HG03457 (cell line): Measurements from ENCODE around the gene DPF1.
A peak's percentile ranks its signal among the peaks of the same experiment; 100 is the strongest.
"Not testable (repeated sequence)": the region's sequence is repeated elsewhere in the genome, so short reads cannot be mapped to it uniquely, and the experiment has no call there.

Experiments used
- ATAC-seq: cut with Tn5 transposase; IDR thresholded peaks from one replicate; pipeline ENCODE4 v1.9.1; 2021; ENCODE audit warnings: moderate number of reproducible peaks; ENCODE audit not compliant: unreplicated experiment

The DPF1 gene

DNA sequence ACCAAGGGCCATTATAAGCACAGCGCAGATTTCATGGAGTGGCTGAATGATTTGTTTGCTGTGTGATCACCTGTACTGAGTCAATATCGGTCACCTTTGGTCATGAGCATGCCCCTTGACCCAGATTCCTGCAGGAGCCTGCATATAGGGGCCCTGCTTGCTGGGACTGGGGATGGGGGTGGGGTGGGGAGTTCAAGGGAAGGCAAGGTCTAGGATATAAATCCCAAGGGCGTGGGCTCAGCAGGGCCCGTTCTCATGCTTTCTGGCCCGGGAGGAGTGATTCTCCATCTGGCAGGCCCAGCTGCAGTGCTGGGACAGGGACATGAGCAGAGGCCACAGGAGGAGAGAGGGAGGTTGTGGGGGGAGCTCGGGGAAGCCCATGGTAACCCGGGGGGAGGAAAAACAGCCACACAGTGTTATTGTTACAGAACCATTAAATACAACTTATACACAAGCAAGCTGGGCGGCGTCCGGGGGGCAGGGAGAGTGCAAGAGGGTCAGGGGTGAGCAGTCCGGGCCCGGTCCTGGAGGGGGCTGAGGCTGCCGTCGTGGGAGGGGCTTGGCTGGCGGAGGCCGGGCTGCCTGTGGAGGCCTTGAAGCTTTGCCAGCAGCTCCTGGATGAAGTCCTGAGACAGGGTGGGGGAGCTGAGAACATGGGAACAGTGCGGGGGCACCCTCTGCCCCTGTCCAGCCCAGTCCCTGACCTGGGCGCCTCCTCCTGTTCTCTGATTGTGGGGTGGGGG, 27.0 kb upstream of the DPF1 start:
- ATAC-seq: no peak

DNA sequence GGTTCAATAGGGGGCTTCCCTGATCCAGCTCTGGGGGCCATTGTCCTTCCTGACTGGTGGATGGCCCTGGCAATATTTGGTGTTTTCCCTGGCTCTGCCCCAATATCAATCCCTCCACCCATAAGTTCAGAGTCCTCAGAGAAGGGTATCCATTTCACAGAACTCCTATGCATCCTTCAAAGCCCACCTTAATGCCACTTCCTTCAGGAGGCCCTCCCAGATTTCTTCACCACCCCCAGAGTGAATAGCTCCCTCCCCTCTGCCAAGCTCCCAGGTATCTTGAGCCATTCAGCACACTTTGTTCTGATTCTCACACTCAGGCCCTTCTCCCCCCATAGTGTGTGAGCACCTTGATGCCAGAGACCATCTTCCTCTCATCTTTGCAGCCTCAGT, 26.4 kb upstream of the DPF1 start:
- no peak for ATAC-seq

DNA sequence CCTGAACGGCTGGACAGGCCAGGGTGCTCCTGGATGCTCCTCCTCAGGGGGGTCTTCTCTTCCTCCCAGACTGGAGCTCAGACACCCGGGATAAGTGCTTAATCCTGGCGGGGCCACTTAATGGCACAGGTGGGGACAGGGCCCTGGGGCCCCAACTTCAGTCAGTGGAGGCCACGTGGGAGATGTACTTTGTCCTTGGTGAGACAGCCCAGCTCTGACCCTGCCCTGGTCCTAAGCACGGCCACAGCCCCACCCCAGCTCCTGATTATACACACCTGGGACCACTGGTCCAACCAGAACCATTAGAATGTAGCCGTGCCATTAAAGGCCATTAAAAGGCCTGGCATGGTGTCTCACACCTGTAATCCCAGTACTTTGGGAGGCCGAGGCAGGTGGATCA, 24.4 kb upstream of the DPF1 start:
- ATAC-seq: no peak

DNA sequence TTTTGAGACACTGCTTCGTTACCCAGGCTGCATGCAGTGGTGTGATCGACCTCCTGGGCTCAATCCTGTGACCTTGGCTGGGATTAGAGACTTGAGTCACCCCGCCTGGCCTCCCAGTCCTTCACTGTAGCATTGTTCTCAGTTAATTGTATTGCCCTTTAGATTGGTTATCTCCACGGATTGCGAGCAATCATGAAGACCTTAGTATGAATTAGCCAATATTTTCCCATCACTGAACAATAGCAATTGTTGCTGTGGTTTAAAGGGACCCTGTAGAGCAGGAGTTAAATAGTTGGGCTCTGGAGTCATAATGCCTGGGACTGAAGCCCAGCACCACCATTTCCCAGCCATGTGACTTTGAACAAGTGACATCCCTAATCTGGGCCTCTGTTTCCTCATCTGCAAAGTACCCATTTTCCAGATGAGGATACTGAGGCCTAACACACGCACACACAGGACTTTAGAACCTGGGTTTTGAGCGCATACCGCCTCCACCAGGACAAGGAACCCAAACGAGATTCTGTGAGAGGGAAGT, 23.8 kb upstream of the DPF1 start:
- ATAC-seq: no peak

GRCh38 chr19:38247126-38247525, 23.1 kb upstream of the DPF1 start:
- no peak for ATAC-seq

DNA sequence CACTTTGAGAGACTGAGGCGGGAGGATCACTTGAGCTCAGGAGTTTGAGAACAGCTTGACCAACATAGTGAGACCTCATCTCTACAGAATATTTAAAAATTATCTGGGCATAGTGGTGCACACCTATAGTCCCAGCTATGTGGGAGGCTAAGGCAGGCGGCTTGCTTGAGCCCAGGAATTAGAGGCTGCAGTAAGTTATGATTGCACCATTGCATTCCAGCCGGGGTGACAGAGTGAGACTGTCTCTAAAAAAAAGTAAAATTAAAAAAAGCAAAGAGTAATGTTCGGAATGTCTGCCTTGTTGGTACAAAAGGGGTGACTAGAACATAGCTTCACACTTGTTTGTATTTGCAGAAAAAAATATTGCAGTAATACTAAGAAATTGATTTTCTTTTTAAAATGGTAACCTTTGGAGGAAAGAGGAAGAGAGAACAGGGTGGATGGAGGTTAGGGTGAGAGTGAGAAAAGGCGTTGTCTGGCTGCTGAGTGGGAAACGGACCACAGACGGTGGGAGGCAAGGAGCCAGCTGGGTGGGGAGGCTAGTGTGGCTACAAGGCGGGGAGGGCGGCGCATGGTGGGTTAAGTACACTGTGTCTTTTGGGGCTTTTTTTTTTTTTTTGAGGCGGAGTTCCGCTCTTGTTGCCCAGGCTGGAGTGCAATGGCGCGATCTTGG, 21.9 kb upstream of the DPF1 start:
- no peak for ATAC-seq

DNA sequence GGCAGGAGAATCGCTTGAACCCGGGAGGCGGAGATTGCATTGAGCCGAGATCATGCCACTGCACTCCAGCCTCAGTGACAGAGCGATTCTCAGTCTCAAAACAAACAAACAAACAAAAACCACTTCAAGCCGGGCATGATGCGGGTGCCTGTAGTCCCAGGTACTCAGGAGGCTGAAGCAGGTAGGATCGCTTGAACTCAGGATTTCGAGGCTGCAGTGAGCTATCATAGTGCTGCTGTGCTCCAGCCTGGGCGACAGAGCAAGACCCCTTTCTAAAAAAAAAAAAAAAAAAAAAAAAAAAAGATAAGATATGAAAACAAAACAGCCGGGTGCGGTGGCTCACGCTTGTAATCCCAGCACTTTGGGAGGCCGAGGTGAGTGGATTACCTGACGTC, 19.3 kb upstream of the DPF1 start:
- ATAC-seq: no peak

DNA sequence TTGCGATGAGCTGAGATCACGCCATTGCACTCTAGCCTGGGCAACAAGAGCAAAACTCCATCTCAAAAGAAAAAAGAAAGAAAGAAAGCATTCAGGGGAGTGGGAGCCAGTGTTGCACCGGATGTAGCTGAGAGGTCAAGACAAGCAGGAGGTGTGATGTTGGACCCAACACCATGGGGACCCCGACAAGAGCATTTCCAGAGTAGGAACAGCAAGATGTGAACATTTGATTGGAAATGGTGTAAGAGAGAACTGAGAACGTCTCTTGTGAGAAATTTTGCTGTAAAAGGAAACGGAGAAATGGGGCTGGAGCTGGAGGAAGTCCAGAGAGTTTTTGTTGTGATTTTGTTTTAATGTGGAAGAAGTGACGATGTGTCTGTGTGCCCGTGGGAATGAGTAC, 15.8 kb upstream of the DPF1 start:
- ATAC-seq: no peak

- no peak for ATAC-seq
Observed at GRCh38 chr19:38234615-38235014, 10.6 kb upstream of the DPF1 start.

GRCh38 chr19:38233740-38234251, 9.8 kb upstream of the DPF1 start:
- ATAC-seq: no peak

DNA sequence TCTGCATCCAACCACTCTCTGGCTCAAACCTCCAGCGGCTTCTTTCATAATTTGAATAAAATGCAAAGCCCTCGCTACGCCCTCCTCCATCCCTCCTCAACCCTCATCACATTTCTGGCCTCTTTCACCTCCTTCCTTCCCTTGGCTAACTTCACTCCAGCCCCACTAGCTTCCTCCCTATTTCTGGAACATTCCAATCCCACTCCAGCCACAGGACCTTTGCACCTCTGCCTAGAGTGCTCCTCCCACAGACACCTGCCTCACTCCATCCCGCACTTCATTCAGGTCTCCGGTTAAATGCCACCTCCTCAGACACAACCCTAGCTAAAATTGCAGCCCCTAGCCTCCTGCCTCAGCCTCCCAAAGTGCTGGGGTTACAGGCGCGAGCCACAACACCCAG, 7.9 kb upstream of the DPF1 start:
- ATAC-seq: no peak

DNA sequence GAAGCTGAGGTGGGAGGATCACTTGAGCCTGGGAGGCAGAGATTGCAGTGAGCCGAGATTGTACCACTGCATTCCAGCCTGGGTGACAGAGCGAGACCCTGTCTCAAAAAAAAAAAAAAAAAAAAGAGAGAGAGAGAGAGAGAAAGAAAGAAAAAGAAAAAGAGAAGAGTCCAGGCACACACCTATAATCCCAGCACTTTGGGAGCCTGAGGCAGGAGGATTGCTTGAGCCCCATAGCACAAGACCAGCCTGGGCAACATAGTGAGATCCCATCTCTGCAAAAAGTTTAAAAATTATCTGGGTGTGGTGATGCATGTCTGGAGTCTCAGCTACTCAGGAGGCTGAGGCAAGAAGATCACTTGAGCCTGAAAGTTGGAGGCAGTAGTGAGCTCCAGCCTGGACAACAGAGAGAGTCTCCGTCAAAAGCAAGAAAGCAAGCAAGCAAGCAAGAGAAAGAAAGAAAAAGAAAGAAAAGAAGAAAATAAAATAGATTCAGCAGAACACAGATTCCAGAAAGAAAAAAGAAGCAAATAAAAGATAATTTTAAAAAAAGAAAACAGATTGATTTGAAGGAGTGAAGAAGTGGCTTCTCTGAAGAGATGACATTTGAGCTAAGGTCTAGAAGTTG, 6.6 kb upstream of the DPF1 start:
- not testable (repeated sequence) for ATAC-seq

GRCh38 chr19:38229585-38230073, 5.6 kb upstream of the DPF1 start:
- peak; percentile 69 for ATAC-seq

- ATAC-seq: no peak
Observed at GRCh38 chr19:38228491-38229439, 4.7 kb upstream of the DPF1 start.

- ATAC-seq: no peak
Observed at GRCh38 chr19:38228005-38228377, 4.0 kb upstream of the DPF1 start.

DNA sequence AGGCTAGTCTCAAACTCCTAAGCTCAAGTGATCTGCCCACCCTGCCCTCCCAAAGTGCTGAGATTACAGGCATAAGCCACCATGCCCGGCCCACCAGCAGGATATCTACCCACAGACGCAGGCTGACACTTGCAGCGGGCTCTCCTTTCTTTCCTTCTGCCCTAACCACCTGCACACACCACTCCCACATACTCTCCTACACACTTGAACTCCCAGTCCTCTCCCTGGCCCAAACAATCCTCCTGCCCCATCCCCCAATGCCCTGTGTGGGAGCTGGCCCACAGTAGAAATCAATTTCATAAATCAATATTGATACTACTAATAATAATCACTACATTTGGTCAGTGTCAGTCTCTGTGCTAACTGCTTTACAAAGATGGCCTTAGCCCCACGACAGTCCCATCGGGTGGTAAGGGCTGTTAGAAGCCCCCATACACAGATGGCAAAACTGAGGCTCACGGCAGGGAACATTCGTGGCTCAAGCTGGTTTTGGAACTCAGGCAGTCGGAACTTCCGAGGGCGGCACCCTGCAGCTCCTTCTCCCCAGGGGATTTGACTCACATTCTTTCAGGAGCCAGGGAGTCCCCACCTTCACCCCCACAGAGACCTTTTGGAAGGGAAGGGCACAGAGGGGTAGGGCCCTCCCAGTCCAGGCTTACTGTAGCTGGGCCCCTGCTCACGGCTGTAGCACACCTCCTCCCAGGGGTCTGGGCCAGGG, 3.4 kb upstream of the DPF1 start:
- no peak for ATAC-seq

- ATAC-seq: not testable (repeated sequence)
Observed at GRCh38 chr19:38224863-38225218, 819 bp upstream of the DPF1 start.

- no peak for ATAC-seq
Observed at GRCh38 chr19:38223617-38224013, 407 bp downstream of the DPF1 start.

GRCh38 chr19:38223119-38223523, 901 bp downstream of the DPF1 start:
- no peak for ATAC-seq
